GM18519 (cell line): Measurements from ENCODE around the gene VIPR2.
"Not testable (repeated sequence)": the region's sequence is repeated elsewhere in the genome, so short reads cannot be mapped to it uniquely, and the experiment has no call there.

ENCODE experiments used
- ATAC-seq: cut with Tn5 transposase; IDR thresholded peaks from one replicate; pipeline ENCODE4 v1.9.1; 2021; ENCODE audit warnings: mild to moderate bottlenecking, moderate library complexity; ENCODE audit not compliant: unreplicated experiment, low FRiP score

VIPR2 gene, protein sequence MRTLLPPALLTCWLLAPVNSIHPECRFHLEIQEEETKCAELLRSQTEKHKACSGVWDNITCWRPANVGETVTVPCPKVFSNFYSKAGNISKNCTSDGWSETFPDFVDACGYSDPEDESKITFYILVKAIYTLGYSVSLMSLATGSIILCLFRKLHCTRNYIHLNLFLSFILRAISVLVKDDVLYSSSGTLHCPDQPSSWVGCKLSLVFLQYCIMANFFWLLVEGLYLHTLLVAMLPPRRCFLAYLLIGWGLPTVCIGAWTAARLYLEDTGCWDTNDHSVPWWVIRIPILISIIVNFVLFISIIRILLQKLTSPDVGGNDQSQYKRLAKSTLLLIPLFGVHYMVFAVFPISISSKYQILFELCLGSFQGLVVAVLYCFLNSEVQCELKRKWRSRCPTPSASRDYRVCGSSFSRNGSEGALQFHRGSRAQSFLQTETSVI

DNA sequence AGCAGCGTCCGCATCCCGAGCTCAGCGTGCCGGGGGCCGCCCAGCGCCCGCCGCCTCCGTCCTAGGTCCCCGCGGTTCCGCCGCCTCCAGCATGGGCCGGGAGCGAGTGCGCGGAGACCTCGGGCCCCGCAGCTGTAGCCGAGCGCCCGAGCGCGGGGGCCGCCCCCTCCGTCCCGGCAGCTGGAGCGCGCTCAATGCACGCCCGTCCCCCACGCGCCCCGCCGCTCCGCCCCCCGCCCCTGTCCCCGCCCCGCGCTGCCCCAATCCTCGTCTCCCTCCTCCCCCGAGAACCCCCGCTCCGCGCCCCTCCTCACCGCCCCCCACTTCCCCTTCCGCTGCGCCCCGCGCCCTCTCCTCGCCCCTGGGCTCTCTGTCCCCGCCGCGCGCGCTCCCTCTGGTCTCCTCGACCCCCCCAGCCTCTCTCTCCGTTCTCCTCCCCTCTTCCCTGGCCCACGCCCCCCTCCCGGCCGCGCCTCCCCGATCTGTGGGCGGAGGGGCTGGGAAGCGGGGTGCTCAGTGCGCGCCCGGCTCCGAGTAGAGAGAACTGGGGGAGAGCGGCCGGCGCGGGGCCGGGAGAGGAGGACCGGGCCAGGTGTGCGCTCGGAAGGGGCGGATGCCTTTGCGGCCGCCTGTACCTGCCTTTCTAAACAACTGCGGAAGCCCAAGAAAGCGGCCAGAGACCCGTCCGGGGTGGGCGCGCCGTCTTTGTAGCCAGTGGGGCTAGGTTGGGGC, at the start of gene VIPR2:
VIPR2 (minus strand) TSS at position 110 of the 732 bp plus-strand sequence; CDS start at position 14, 96 bp downstream.
- no peak for ATAC-seq

DNA sequence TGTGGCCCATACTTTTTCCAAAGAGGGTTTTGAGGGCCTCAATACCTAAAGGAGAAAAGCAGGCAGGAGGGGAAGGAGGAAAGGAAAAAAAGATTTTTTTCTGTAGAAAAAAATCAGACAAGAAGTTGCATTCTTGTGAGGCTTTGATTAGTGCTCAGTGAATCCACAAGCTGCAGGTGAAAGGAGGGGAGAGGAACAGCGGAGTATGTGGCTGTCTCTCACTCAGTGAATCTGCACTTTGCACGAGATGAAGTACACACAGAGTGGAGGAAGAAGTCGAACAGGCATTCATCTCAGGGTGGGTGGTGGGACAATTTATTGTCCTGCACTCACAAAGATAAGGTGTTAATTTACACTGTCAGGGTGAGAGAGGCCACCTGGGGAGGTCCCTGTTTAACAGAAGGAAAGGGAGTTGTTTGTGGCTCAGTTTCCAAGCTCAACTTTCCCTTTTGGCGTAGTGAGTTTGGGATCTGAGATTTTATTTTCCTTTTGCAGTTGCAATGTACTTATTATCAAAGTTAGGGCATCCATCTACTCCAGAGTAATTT, 49.0 kb upstream of the VIPR2 start:
- no peak for ATAC-seq

DNA sequence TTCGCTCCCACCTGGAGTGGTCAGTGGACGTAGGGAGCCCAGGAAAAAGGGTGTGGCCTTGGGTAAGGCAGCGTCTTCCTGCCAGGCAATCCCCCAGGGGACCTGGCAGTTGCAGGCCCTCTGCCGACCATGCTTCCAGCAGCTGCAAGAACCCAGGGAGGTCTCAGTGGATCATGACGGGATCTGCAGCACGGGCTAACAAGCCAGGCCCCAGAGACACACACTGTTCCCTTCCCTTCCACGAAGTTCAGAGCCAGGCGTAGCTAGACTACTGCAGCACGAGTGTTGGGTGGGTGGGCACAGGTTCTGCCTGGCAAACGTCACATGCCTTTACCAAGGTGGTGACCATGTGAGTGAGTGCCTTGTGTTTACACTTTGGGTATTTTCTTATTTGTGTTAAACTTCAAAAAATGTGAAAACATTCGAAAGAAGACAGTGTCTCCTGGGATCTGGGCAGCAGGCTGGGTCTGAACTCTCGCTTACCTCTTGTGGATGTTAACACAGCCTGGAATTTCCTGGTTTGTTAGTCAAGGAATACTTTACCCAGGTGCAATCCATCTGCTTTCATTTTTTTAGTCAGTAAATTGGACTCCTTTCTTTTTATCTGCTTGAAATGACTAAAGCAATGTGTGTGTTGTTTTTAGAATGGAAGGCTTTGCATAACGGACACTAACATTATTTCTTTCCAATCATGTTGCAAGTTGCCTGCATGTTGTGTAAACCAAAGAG, 48.2 kb upstream of the VIPR2 start:
- no peak for ATAC-seq

DNA sequence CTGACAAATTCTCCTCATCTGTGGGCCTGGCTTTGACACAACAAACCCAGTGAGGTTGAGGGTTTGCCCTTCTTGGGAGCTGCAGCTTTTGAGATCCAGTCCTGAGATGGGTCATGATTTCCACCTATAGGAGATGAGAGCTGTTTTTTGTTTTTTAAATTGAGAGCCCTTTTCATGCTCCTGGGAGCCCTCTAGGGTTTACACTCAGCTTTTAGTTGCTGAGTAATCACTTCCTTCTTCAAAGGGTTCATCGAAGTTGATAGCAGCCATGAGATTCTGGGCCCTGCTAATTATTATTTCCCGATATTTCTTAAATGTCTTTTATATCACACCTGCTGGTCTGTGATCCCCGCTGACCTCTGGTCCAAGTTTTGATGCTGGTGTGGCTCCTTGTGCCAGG, 47.3 kb upstream of the VIPR2 start:
- ATAC-seq: no peak

DNA sequence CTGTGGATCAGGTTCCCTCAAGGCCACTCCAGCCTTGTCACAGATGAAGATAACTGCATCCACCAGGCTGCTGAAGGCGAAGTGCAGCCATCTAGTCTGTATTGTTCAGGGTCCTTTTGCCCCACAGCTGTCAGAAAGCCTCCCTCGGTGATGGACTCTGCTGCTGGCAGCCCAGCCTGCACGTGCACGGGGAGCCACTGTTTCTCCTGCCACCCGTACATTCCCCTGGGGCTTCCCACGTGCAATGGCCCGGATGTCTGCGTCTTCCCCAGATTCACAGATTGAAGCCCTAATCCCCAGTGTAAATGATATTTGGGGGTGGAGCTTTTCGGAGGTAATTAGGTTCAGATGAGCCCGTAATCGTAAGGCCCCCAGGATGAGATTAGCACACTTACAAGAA, 46.6 kb upstream of the VIPR2 start:
- ATAC-seq: no peak

DNA sequence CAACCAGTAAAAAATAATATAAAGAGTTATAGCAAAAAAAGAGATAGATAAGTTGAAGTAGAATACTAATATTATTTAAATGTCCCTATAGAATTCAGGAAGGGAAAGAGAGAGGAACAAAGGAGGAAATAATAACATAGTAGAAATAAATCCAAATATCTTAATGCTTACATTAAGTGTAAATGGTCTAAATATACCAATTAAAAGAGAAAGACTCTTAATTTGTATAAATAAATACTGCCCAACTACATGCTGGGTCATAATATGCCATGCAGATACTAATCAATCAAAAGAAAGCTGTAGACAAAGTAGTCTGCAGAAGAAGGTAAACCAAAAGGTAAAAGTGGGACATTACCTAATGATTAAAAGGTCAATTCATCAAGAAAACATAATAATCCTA, 43.3 kb upstream of the VIPR2 start:
- ATAC-seq: no peak

DNA sequence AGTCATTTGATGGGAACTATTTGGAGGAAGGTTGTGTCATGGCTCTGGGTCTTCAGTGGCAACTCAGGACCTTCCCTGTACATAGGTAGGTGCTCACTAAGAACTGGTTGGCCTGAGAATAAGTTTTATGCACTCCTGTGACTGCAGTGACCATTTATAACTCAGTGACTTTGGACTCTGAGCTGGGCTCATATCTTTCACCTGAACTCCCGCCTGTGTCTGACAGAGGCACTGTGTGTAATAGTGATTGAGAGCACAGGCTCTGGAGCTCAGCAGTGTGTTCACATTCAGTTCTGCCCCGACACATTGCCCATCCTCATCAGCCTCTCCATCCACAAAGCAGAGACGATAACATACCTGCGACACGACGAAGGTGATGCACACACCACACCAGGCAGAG, 34.6 kb upstream of the VIPR2 start:
- ATAC-seq: no peak

DNA sequence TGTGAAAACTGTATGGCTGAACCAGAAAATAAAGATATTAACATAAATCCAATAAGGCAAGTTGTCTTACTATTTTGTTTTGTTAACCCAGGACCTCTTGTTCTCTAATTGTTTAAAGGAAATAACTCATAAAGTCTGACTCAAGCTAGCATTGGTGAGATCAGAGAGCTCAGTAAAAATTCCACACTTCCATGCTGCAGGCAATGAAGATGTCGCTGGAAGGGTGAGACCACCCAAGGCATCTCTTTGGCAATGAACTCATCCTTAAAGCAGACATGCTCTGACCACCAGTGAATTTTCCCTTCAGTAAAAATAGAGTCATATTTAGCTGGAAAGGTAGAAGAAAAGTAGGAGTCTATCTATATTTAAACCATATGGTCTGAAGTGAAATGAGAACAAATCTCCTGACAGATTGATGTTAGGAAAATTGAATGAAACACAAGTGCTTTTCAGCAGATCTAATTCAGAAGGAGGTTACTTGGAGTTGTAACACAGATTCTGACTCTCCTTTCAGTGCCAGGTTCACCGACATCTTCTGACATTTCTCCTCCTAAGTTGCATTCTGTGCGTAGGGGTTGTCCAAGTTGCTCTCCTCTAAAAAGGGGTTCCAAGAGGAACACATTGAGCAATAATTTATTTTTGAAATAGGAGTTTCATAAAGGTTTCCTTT, 32.8 kb upstream of the VIPR2 start:
- ATAC-seq: no peak

DNA sequence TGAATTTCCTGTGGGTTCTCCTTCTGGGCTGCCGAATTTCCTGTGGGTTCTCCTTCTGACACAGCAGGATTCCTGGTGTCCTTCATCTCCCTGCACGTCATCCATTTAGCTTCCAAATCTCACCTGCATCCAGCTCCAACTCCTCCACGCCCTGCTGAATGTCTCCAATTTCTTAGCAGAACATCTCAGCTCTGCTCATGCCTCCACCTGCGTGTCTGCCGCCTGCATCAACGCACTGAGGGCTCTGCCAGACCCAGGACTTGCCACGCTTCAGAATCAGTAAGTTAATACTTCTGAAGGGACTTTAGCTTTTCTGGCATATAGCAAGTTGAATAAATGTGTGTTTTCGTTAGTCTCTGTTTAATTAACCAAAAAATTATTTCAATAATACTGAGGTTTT, 31.1 kb upstream of the VIPR2 start:
- no peak for ATAC-seq

DNA sequence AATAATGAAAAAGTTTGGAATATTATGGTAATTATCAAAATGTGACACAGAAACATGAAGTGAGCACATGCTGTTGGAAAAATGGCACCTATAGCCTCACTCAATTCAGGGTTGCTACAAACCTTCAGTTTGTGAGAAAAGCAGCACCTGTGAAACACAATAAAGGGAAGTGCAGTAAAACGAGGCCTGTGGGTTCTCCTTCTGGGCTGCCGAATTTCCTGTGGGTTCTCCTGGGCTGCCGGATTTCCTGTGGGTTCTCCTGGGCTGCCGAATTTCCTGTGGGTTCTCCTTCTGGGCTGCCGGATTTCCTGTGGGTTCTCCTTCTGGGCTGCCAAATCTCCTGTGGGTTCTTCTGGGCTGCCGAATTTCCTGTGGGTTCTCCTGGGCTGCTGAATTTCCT, 30.4 kb upstream of the VIPR2 start:
- ATAC-seq: not testable (repeated sequence)

DNA sequence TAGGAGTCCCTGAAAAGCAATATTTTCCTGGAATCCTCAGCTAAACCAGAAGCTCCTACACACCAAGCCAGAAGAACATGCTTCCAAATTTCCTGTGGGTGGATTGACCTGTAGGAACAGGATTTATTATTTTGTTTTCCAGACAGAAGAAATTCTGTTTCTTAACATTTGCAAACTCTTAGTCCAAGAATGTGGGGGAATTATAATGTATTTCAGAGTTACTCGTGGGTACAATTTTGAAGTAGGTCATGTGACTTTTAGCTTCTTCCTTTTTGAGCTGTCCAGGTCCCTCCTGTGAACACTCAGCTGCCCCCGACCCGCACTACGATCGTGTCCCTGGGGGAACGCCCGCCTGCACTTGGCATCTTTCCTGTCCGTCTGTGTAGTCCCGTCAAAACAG, 27.7 kb upstream of the VIPR2 start:
- ATAC-seq: no peak

DNA sequence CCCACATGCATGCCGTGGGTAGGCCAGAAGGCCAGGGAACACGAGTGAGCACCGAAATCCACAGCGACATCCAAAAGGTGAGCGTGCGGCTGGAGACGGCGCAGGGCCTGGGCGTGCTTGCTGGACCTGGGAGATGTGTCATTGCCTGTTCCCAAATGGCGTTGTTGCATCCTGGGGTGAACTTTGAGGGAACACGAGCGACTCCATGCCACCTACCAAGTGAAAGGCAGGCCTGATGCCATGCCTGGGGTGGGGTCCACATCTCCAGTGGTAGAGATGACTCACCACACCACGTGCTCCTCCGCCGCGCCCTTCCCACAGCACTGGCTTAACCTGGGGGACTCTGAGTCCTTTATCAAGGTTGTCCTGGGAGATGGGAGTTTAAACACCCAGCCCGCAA, 24.7 kb upstream of the VIPR2 start:
- no peak for ATAC-seq

DNA sequence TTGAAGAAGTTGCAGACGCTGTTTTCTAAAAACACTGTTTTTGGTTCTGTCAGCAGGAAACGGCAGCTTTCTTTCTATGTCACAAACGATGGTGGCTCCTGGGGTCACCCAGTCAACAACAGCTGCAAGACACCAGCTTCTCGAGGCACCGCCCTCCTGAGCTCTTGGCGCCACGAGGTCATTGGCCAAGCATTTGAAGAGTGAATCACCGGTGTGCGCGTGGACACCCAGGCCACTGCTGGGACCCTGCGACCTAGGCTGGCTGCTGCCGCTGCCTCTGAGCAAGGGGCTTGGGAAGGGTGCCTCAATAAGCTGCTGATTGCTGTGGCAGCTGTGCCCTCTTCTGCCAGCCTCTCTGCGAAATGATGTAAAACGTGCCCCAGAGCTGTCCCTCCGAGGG, 22.5 kb upstream of the VIPR2 start:
- ATAC-seq: no peak

DNA sequence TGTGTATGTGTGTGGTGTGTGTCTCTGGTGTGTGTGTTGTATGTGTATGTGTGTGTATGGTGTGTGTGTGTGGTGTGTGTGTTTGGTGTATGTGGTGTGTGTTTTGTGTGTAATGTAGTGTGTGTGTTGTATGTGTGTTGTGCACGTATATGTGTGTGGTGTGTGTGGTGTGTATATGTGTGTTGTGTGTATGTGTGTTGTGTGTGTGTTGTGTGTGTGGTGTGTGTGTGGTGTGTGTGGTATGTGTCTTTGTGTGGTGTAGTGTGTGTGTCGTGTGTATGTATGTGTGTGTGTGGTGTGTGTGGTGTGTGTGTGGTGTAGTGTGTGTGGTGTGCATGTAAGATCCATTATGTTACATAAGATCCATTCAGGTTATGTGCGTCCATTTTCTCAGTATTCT, 21.9 kb upstream of the VIPR2 start:
- no peak for ATAC-seq

DNA sequence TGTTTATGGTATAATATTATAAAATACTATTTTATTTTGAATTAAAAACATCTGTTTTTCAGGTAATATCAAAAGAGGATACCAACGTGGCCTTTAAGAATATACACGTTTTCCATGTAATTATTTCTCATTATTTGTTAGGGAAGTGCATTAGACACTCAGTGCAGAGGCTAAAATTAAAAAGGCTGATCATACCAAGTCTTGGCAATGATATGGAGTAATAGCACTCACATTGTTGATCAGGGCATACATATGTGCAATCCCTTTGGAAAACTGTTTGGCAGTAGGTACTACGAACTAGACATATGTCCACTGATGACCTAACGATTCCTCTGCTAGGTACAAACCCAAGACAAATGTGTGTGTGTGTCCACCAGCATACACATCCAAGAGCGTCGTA, 20.7 kb upstream of the VIPR2 start:
- no peak for ATAC-seq

DNA sequence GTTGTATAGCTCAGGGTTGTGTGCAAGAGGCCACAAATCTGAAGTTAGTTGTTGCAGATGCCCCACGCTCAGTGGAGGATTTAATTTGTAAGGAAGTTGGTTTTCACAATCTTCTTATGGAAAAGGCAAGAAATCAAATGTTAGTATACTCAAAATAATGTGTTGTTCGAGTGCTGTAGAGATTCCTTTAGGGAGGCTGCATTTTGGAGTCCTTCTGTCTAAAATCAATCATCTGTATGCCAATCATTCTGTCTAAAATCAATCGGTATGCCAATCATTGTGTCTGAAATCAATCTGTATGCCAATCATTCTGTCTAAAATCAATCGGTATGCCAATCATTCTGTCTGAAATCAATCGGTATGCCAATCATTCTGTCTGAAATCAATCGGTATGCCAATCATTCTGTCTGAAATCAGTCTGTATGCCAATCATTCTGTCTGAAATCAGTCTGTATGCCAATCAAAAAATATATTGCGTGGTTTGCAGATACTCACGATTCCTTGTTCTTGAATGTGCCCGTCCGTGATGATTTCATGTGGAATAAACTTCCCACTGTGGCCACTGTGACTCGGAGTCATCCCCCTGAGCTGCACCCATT, 19.1 kb upstream of the VIPR2 start:
- ATAC-seq: not testable (repeated sequence)

DNA sequence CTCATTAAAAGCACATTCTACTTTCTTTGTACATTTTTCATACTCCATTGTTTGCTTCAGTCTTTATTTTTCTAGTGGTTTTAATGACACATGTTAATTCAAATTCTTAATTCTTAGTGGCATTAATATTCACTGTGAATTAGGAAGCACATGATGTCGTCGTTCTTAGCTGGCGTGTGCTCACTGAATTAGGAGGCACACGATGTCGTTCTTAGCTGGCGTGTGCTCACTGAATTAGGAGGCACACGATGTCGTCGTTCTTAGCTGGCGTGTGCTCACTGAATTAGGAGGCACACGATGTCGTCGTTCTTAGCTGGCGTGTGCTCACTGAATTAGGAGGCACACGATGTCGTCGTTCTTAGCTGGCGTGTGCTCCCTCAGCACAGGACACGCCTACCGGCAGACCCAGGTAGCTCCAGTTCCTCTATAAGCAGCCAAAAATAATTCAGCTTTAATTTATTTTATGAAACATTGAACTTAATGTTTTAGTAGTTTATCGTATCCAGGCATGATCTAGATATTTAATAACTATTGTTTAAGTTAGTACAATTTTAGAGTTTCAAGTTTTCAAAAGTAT, 17.5 kb upstream of the VIPR2 start:
- ATAC-seq: not testable (repeated sequence)

DNA sequence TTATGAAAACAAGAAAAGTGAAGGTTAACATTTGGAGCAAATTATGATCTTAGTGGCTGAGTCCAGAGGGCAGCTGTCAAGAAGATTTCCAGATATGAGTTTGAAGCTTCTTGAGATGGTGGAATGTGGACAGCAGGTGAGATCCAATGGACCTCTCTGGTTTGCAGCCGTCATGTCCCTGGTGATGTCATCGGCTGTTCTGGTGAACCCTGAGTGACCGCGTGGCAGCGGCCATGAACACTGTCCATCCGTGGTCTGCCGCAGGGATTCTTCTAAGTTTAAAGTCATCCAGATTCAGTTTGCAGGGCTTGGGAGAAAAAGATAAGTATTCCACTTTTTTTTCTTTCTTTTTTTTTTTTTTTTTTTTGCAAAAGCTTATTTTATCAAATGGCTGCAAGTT, 15.8 kb upstream of the VIPR2 start:
- no peak for ATAC-seq

DNA sequence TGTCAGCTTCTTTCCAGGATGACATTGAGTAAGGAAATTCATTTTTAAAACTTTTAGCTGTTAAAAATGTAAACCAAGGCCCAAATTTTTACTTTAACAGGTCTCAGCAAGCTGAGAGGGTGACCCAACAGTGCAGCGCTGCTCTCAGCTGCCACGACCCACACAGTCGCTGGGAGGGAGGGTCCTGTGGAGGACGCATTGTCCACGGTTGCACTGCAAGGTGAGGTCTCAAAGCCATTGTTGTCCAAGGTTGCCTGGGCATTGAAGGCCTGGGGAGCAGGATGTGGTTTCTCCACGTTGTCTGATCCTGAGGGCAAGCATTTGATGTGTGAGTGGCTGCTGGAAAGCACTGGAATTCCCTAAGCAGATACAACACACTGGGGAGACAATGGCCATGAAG, 15.1 kb upstream of the VIPR2 start:
- ATAC-seq: no peak
